Transverse colon (tissue), 4 donors: Measurements from ENCODE around the gene AP2A1. TPM values are rescaled to one million over a fixed set of nuclear protein-coding genes. Genes with fewer than 3 reads are reported as not detected.

Experiments
- DNase-seq: peaks from one replicate; pipeline ENCODE4 v3.0.0-alpha.2; 2019
- H3K27ac ChIP-seq, 4 donors: fragments of 200-600 bp; sonication (generic); 2 replicates each; pipeline ENCODE4 v1.5.1; 2016 to 2018; ENCODE audit warnings: inconsistent platforms in 4 of 4
- H3K27me3 ChIP-seq: fragments of 200-600 bp; sonication (generic); 2 replicates; pipeline ENCODE4 v1.5.1; 2017; ENCODE audit warnings: inconsistent platforms
- H3K36me3 ChIP-seq, 4 donors: fragments of 200-600 bp; sonication (generic); 2 replicates each; pipeline ENCODE4 v1.5.1; 2017 to 2019; ENCODE audit warnings: inconsistent platforms in 4 of 4
- H3K4me1 ChIP-seq, 4 donors: fragments of 200-600 bp; sonication (generic); 2 replicates each; pipeline ENCODE4 v1.5.1; 2017 to 2020; ENCODE audit warnings: inconsistent platforms in 4 of 4
- H3K4me3 ChIP-seq, 4 donors: fragments of 200-600 bp; sonication (generic); 1 replicate in 1 of 4; 2 replicates in 3 of 4; pipeline versions ENCODE4 v1.5.1 to v1.6.1; 2017 to 2019; ENCODE audit warnings: inconsistent platforms in 4 of 4
- H3K9me3 ChIP-seq, 2 donors: fragments of 200-600 bp; sonication (generic); 2 replicates each; pipeline ENCODE4 v1.5.1; 2017 to 2019; ENCODE audit warnings: inconsistent platforms in 2 of 2
- EP300 ChIP-seq: sonication (generic); formaldehyde crosslinking; IDR thresholded peaks from one replicate; pipeline ENCODE4 v1.6.1; 2017; ENCODE audit warnings: antibody characterized with exemption, low read depth
- POLR2A ChIP-seq: fragments of 450-650 bp; IDR thresholded peaks from one replicate; pipeline ENCODE4 v1.6.1; 2016; ENCODE audit warnings: antibody characterized with exemption, mild to moderate bottlenecking, moderate library complexity
- POLR2AphosphoS5 ChIP-seq, 3 donors: sonication (generic); formaldehyde crosslinking; IDR thresholded peaks; one replicate each; pipeline ENCODE4 v1.6.1; 2016; ENCODE audit warnings: antibody characterized with exemption in 3 of 3
- WGBS, 2 donors: methylation state at CpG; one replicate each; pipeline ENCODE4 v1.1.5; 2018; ENCODE audit warnings: low coverage in 1 of 2; 5-methylcytosine and 5-hydroxymethylcytosine counted together
- in situ Hi-C, 4 donors: fragments of 200-750 bp; cut with MboI; loops; one replicate each; pipeline versions ENCODE4 v1.15.0 to v1.15.1; 2017; ENCODE audit warnings: low sequenced_read_pairs in 3 of 4, low pct_ligation_motif_present in 1 of 4, low pct_unique_long_range_greater_than_20kb in 1 of 4
- intact Hi-C: fragments of 100-400 bp; cut with DNase I; formaldehyde crosslinking; loops from one replicate; pipeline ENCODE4 v1.15.1; 2023; ENCODE audit warnings: low total_unique reads
- total RNA-seq, 4 donors: library from RNA; depleted of rRNA; stranded (reverse); fragments of >200 nt; gene quantifications; one replicate each; pipeline ENCODE4 v1.1.0, GENCODE V29; 2016
- TF ChIP-seq, protein P1 (sequence below), 5 experiments: fragments of 200-600 bp in 3 of 5; fragments of 450-650 bp in 2 of 5; sonication (generic) in 3 of 5; IDR thresholded peaks; 1 replicate in 2 of 5; 2 replicates in 3 of 5; pipeline ENCODE4 v1.5.1; 2016 to 2017; ENCODE audit warnings: antibody characterized with exemption in 5 of 5, inconsistent platforms in 3 of 5, mild to moderate bottlenecking in 2 of 5, moderate library complexity in 1 of 5

Gene AP2A1
- total RNA-seq, 4 donors from 2014 or later: 71.1 to 125 (median 93.0) TPM

DNA sequence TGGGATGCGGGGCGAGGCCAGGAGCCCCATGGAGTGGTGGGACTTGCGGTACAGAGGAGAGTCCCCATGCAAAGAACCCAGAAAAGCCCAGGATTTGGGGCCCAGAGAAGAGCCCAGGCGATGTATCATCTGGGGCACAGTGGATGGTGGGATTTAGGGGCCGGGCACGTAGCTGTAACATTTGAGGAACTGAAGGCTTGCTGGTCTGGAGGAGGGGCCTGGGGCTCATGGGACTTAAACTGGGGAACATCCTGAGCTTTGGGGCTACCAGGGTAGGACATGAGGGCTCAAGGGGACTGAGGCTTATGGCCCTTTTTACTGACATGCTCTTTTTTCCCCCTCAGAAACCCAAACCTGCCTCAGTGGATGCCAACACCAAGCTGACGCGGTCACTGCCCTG lies 64.8 kb downstream of the AP2A1 start:
- in situ Hi-C loops: no loop called here
- 93 to 100% methylated on average over 2 to 6 of the region's 8 CpGs for WGBS, 2 donors
- Histone ChIP-seq H3K27ac (no peak overlapping the region), H3K36me3 (peaks cover 0 to 32% (median 10%) of the 10 kb centered on the region in 4 donors), H3K4me3 (no peak overlapping the region), H3K27me3 (no peaks in the 10 kb centered on the region), H3K4me1 (no peaks in the 10 kb centered on the region), H3K9me3 (no peaks in the 10 kb centered on the region)
- intact Hi-C loops: no loop called here
- TF ChIP-seq, protein P1, sequence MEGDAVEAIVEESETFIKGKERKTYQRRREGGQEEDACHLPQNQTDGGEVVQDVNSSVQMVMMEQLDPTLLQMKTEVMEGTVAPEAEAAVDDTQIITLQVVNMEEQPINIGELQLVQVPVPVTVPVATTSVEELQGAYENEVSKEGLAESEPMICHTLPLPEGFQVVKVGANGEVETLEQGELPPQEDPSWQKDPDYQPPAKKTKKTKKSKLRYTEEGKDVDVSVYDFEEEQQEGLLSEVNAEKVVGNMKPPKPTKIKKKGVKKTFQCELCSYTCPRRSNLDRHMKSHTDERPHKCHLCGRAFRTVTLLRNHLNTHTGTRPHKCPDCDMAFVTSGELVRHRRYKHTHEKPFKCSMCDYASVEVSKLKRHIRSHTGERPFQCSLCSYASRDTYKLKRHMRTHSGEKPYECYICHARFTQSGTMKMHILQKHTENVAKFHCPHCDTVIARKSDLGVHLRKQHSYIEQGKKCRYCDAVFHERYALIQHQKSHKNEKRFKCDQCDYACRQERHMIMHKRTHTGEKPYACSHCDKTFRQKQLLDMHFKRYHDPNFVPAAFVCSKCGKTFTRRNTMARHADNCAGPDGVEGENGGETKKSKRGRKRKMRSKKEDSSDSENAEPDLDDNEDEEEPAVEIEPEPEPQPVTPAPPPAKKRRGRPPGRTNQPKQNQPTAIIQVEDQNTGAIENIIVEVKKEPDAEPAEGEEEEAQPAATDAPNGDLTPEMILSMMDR (IDR thresholded peaks at IDR 0.05): no peak
- no peak for TF ChIP-seq POLR2AphosphoS5 (IDR thresholded peaks at IDR 0.05)
- no peak for TF ChIP-seq EP300
- no peak for TF ChIP-seq POLR2A
- DNase-seq: no peak

DNA sequence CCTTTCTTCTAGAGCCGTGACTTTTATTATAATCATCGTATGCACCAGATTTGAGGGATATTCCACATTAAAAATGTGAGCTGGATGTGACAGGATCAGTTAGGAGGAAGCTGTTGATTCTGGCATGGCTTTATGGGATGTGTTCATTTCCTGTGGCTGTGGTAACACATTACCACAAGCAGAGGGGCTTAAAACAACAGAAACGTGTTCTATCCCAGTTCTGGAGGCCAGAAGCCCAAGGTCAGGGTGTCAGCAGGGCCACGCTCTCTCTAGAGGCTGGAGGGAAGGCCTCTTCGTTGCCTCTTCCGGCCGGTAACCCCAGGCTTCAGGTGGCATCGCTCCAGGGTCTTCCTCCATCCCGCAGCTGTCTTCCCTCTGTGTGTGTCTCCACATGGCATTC lies 65.8 kb downstream of the AP2A1 start:
- TF ChIP-seq, protein P1 (IDR thresholded peaks at IDR 0.05): no peak
- TF ChIP-seq POLR2A (no peak), POLR2AphosphoS5 (IDR thresholded peaks at IDR 0.05) (no peak), EP300 (no peak)
- H3K4me3 ChIP-seq: no peak overlapping the region
- WGBS, 2 donors: 74 to 75% methylated on average over 3 to 9 of the region's 9 CpGs
- no peak overlapping the region for H3K27ac ChIP-seq
- no peaks in the 10 kb centered on the region for H3K9me3 ChIP-seq
- intact Hi-C loops (no loop called here), in situ Hi-C loops (no loop called here)
- DNase-seq: no peak
- no peaks in the 10 kb centered on the region for H3K27me3 ChIP-seq
- no peaks in the 10 kb centered on the region for H3K4me1 ChIP-seq
- peaks cover 0 to 32% (median 10%) of the 10 kb centered on the region in 4 donors for H3K36me3 ChIP-seq

DNA sequence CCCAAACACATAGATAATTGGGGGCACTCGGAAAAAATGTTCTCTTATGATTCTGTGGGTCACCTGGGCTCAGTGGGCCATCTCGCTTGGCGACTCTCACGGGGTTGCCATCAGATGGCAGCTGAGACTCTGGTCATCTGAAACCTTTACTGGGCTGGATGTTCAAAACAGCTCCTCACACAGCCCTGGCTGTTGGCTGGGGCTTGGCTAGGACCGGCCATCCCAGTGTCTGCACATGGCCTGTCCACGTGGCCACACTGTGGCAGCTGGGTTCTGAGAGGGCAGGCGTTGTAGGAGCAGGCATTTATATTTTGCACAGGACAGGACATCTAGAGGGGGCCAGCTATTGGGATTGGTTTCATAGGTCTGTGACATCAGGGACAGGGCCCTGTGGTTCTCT lies 66.8 kb downstream of the AP2A1 start:
- TF ChIP-seq POLR2AphosphoS5 (IDR thresholded peaks at IDR 0.05) (no peak), POLR2A (no peak), EP300 (no peak)
- TF ChIP-seq, protein P1 (IDR thresholded peaks at IDR 0.05): no peak
- in situ Hi-C loops: no loop called here
- intact Hi-C loops: no loop called here
- H3K27me3 ChIP-seq: no peaks in the 10 kb centered on the region
- no peaks in the 10 kb centered on the region for H3K4me1 ChIP-seq
- peaks cover 0 to 32% (median 10%) of the 10 kb centered on the region in 4 donors for H3K36me3 ChIP-seq
- no peak overlapping the region for H3K27ac ChIP-seq
- 95 to 100% methylated on average over 1 to 6 of the region's 7 CpGs for WGBS, 2 donors
- no peak overlapping the region for H3K4me3 ChIP-seq
- no peaks in the 10 kb centered on the region for H3K9me3 ChIP-seq
- no peak for DNase-seq

DNA sequence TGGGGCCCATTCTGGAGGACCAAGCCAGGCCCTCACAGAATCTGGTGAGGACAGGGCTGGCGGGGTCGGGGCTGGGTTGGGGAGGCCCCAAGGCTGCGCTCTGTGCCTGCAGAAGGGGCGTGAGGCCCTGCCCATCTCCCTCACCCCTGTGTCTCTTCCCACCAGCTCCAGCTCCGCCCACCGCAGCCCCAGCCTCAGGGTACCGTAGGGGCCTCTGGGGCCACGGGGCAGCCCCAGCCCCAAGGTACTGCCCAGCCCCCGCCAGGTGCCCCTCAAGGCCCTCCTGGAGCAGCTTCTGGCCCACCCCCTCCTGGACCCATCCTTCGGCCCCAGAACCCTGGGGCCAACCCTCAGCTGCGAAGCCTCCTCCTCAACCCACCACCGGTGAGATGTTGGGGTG lies 68.8 kb downstream of the AP2A1 start:
- H3K9me3 ChIP-seq: no peaks in the 10 kb centered on the region
- H3K27ac ChIP-seq: no peak overlapping the region
- 89% methylated on average over 12 of the region's 12 CpGs; no CpG with 5 or more reads in 1 of the 2 donors for WGBS, 2 donors
- intact Hi-C loops: no loop called here
- in situ Hi-C loops: no loop called here
- TF ChIP-seq POLR2AphosphoS5 (IDR thresholded peaks at IDR 0.05): no peak
- TF ChIP-seq, protein P1 (IDR thresholded peaks at IDR 0.05): no peak
- no peak for TF ChIP-seq EP300
- no peak for TF ChIP-seq POLR2A
- H3K4me3 ChIP-seq: no peak overlapping the region
- H3K4me1 ChIP-seq: no peaks in the 10 kb centered on the region
- DNase-seq: no peak
- H3K36me3 ChIP-seq: peaks cover 0 to 32% (median 10%) of the 10 kb centered on the region in 4 donors
- no peaks in the 10 kb centered on the region for H3K27me3 ChIP-seq
